Hepatocyte (in vitro differentiated cells): Measurements from ENCODE around the gene TMEM252.

Source experiments
- EZH2phosphoT487 ChIP-seq: fragments of 200-600 bp; sonication (generic); IDR thresholded peaks from one replicate; pipeline ENCODE4 v1.6.1; 2018; ENCODE audit warnings: antibody characterized with exemption, mild to moderate bottlenecking, low read depth, moderate library complexity; ENCODE audit not compliant: unreplicated experiment, severe bottlenecking
- TF ChIP-seq, protein P1 (sequence below): fragments of 200-600 bp; sonication (generic); IDR thresholded peaks from 2 replicates; pipeline ENCODE4 v1.5.1; 2016; ENCODE audit warnings: antibody characterized with exemption, mild to moderate bottlenecking; ENCODE audit not compliant: poor library complexity

DNA sequence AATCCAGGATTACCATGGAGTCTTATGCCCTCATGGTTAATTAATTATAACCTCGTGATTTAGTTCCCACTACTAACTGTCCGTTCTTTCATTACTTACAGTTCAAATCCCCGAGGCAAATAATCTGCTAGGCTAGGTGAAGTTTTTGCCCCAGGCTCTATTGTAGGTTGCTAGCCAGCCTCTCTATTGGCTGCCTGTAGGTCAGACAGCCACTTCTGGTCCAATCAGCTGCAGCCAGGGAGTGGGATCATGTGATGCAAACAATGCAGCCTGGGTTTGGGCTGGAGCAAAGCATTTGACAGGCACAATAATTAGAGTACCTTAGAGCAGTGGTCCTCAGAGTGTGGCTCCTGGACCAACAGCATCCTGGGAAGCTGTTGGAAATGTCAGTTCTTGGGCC is 17.7 kb downstream of the TMEM252 start:
- TF ChIP-seq, protein P1, sequence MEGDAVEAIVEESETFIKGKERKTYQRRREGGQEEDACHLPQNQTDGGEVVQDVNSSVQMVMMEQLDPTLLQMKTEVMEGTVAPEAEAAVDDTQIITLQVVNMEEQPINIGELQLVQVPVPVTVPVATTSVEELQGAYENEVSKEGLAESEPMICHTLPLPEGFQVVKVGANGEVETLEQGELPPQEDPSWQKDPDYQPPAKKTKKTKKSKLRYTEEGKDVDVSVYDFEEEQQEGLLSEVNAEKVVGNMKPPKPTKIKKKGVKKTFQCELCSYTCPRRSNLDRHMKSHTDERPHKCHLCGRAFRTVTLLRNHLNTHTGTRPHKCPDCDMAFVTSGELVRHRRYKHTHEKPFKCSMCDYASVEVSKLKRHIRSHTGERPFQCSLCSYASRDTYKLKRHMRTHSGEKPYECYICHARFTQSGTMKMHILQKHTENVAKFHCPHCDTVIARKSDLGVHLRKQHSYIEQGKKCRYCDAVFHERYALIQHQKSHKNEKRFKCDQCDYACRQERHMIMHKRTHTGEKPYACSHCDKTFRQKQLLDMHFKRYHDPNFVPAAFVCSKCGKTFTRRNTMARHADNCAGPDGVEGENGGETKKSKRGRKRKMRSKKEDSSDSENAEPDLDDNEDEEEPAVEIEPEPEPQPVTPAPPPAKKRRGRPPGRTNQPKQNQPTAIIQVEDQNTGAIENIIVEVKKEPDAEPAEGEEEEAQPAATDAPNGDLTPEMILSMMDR: no peak
- TF ChIP-seq EZH2phosphoT487: no peak
